ENCODE measurements around the gene ZCCHC4.

DNA sequence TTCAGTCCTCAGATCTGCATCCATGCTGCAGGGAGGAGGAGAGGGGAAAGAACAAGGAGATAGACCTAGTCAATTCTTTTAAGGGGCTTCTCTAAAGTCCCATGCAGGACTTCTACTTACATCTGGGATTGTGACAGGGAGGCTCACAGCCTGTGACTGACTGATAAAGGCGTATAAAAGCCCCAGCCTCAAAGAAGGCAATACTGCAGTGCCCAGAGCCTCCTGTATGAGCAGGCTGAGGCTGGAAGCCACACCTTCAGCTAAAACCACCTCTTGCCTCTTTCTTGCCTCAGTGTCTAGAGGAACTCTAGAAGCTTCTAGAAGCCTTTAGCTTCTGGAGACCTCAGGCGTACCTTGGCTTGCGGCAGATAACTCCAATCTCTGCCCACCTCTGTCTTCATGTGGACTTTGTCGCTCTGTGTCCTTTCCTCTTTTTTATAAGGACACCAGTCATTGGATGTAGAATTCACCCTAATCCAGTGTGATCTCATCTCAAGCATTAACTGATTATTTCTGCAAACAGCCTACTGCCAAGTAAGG is 6.0 kb upstream of the ZCCHC4 start:
- TF ChIP-seq, protein P1, sequence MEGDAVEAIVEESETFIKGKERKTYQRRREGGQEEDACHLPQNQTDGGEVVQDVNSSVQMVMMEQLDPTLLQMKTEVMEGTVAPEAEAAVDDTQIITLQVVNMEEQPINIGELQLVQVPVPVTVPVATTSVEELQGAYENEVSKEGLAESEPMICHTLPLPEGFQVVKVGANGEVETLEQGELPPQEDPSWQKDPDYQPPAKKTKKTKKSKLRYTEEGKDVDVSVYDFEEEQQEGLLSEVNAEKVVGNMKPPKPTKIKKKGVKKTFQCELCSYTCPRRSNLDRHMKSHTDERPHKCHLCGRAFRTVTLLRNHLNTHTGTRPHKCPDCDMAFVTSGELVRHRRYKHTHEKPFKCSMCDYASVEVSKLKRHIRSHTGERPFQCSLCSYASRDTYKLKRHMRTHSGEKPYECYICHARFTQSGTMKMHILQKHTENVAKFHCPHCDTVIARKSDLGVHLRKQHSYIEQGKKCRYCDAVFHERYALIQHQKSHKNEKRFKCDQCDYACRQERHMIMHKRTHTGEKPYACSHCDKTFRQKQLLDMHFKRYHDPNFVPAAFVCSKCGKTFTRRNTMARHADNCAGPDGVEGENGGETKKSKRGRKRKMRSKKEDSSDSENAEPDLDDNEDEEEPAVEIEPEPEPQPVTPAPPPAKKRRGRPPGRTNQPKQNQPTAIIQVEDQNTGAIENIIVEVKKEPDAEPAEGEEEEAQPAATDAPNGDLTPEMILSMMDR (conservative IDR thresholded peaks at IDR 0.05; ENCODE audit: low read depth, low read length): no peak
- TF ChIP-seq EZH2 (IDR thresholded peaks at IDR 0.05; ENCODE audit: borderline replicate concordance, low read depth, low read length, poor library complexity, severe bottlenecking): no peak

Measured in A673 (cell line).